GM19099 (cell line): ENCODE data around the gene NAA25.

Experiments used
- POLR2A ChIP-seq: IDR thresholded peaks from 3 replicates; pipeline ENCODE4 v1.6.1; 2011; ENCODE audit warnings: low read depth; ENCODE audit not compliant: insufficient read length; ENCODE audit errors: extremely low read depth

The NAA25 gene

GRCh38 chr12:112096667-112097066 is 11.9 kb downstream of the NAA25 start:
- TF ChIP-seq POLR2A, result no peak

- TF ChIP-seq POLR2A, result no peak
Measured at GRCh38 chr12:112096070-112096469, 12.5 kb downstream of the NAA25 start.

- TF ChIP-seq POLR2A, result no peak
Measured at GRCh38 chr12:112091563-112091962, 17.0 kb downstream of the NAA25 start.

GRCh38 chr12:112087851-112088250 is 20.7 kb downstream of the NAA25 start:
- no peak for TF ChIP-seq POLR2A

- TF ChIP-seq POLR2A, result no peak
Measured at GRCh38 chr12:112087055-112087850, 21.3 kb downstream of the NAA25 start.

- no peak for TF ChIP-seq POLR2A
Measured at GRCh38 chr12:112066566-112066965, 42.0 kb downstream of the NAA25 start.

GRCh38 chr12:112063273-112063672 is 45.3 kb downstream of the NAA25 start:
- TF ChIP-seq POLR2A, result no peak

- TF ChIP-seq POLR2A, result no peak
Measured at GRCh38 chr12:112061137-112061536, 47.4 kb downstream of the NAA25 start.

GRCh38 chr12:112049351-112049750 is 59.2 kb downstream of the NAA25 start:
- TF ChIP-seq POLR2A, result no peak

- no peak for TF ChIP-seq POLR2A
Measured at GRCh38 chr12:112046003-112046402, 62.6 kb downstream of the NAA25 start.

GRCh38 chr12:112035219-112035785 is 73.3 kb downstream of the NAA25 start:
- no peak for TF ChIP-seq POLR2A

- no peak for TF ChIP-seq POLR2A
Measured at GRCh38 chr12:112032292-112032691, 76.3 kb downstream of the NAA25 start.

- TF ChIP-seq POLR2A, result no peak
Measured at GRCh38 chr12:112031472-112031871, 77.1 kb downstream of the NAA25 start.

GRCh38 chr12:112029301-112029700 is 79.3 kb downstream of the NAA25 start:
- TF ChIP-seq POLR2A, result no peak

GRCh38 chr12:112025808-112026375 is 82.7 kb downstream of the NAA25 start:
- no peak for TF ChIP-seq POLR2A

GRCh38 chr12:112023759-112024396 is 84.7 kb downstream of the NAA25 start:
- TF ChIP-seq POLR2A, result peak; percentile 15
